ENCODE results near the gene PEX16. TPM values are rescaled to one million over a fixed set of nuclear protein-coding genes. Genes with fewer than 3 reads are reported as not detected.
A peak's percentile ranks its signal among the peaks of the same experiment; 100 is the strongest.
"Not testable (repeated sequence)": the region's sequence is repeated elsewhere in the genome, so short reads cannot be mapped to it uniquely, and the experiment has no call there.

Gene PEX16
- total RNA-seq, 2 donors from 2014 or later: 55.3 to 62.8 TPM

- Mint-ChIP-seq H3K36me3 (no peaks in the 10 kb centered on the region), H3K4me1 (ENCODE audit: low read depth in 2 of 2) (peaks cover 5 to 12% of the 10 kb centered on the region in 2 donors), H3K4me3 (no peak overlapping the region), H3K27me3 (peaks cover 0 to 7% of the 10 kb centered on the region in 2 donors), H3K9me3 (no peaks in the 10 kb centered on the region), H3K27ac (no peak overlapping the region)
- ATAC-seq (no peak), DNase-seq (ENCODE audit: low spot score) (no peak)
Measured at GRCh38 chr11:45902452-45903380, 15.0 kb downstream of the PEX16 start.

GRCh38 chr11:45901626-45902025 lies 16.1 kb downstream of the PEX16 start:
- DNase-seq (ENCODE audit: low spot score) (no peak), ATAC-seq (no peak)
- Mint-ChIP-seq H3K4me3 (no peak overlapping the region), H3K27me3 (peaks cover 0 to 7% of the 10 kb centered on the region in 2 donors), H3K9me3 (no peaks in the 10 kb centered on the region), H3K27ac (no peak overlapping the region), H3K36me3 (no peaks in the 10 kb centered on the region), H3K4me1 (ENCODE audit: low read depth in 2 of 2) (peaks cover 5 to 9% of the 10 kb centered on the region in 2 donors)

GRCh38 chr11:45900916-45901617 lies 16.6 kb downstream of the PEX16 start:
- peaks cover 0 to 7% of the 10 kb centered on the region in 2 donors for H3K27me3 Mint-ChIP-seq
- no peak for ATAC-seq
- no peaks in the 10 kb centered on the region for H3K36me3 Mint-ChIP-seq
- H3K27ac Mint-ChIP-seq: no peak overlapping the region
- H3K9me3 Mint-ChIP-seq: no peaks in the 10 kb centered on the region
- DNase-seq (ENCODE audit: low spot score): no peak
- peak overlapping the region; percentile 65 for H3K4me3 Mint-ChIP-seq
- peaks cover 0 to 4% of the 10 kb centered on the region in 2 donors for H3K4me1 Mint-ChIP-seq (ENCODE audit: low read depth in 2 of 2)

GRCh38 chr11:45900175-45900800 lies 17.4 kb downstream of the PEX16 start:
- H3K27ac Mint-ChIP-seq; ATAC-seq; H3K27me3 Mint-ChIP-seq; H3K4me1 Mint-ChIP-seq (ENCODE audit: low read depth in 2 of 2); H3K36me3 Mint-ChIP-seq; H3K9me3 Mint-ChIP-seq; DNase-seq (ENCODE audit: low spot score): not testable (repeated sequence)
- H3K4me3 Mint-ChIP-seq: peak overlapping the region; percentile 65

GRCh38 chr11:45899448-45900174 lies 18.1 kb downstream of the PEX16 start:
- peak; percentile 81 to 88 for ATAC-seq
- peak; percentile 78 for DNase-seq (ENCODE audit: low spot score)
- H3K36me3 Mint-ChIP-seq: no peaks in the 10 kb centered on the region
- H3K27ac Mint-ChIP-seq: no peak overlapping the region
- H3K27me3 Mint-ChIP-seq: peaks cover 0 to 11% of the 10 kb centered on the region in 2 donors
- H3K4me3 Mint-ChIP-seq: peak overlapping the region; percentile 53
- peaks cover 0 to 4% of the 10 kb centered on the region in 2 donors for H3K4me1 Mint-ChIP-seq (ENCODE audit: low read depth in 2 of 2)
- no peaks in the 10 kb centered on the region for H3K9me3 Mint-ChIP-seq

- peak overlapping the region; percentile 53 for H3K4me3 Mint-ChIP-seq
- H3K36me3 Mint-ChIP-seq: no peaks in the 10 kb centered on the region
- H3K27me3 Mint-ChIP-seq: peaks cover 0 to 13% of the 10 kb centered on the region in 2 donors
- DNase-seq (ENCODE audit: low spot score): no peak
- H3K27ac Mint-ChIP-seq: no peak overlapping the region
- no peak for ATAC-seq
- H3K9me3 Mint-ChIP-seq: no peaks in the 10 kb centered on the region
- peaks cover 0 to 4% of the 10 kb centered on the region in 2 donors for H3K4me1 Mint-ChIP-seq (ENCODE audit: low read depth in 2 of 2)
Measured at GRCh38 chr11:45899086-45899447, 18.6 kb downstream of the PEX16 start.

GRCh38 chr11:45897556-45897955 lies 20.1 kb downstream of the PEX16 start:
- Mint-ChIP-seq H3K36me3 (no peaks in the 10 kb centered on the region), H3K9me3 (no peaks in the 10 kb centered on the region), H3K4me1 (ENCODE audit: low read depth in 2 of 2) (peaks cover 0 to 4% of the 10 kb centered on the region in 2 donors), H3K27me3 (peaks cover 0 to 13% of the 10 kb centered on the region in 2 donors), H3K27ac (no peak overlapping the region), H3K4me3 (no peak overlapping the region)
- ATAC-seq (no peak), DNase-seq (ENCODE audit: low spot score) (no peak)

GRCh38 chr11:45896422-45896984 lies 21.2 kb downstream of the PEX16 start:
- Mint-ChIP-seq H3K4me3 (no peak overlapping the region), H3K36me3 (no peaks in the 10 kb centered on the region), H3K9me3 (no peaks in the 10 kb centered on the region), H3K4me1 (ENCODE audit: low read depth in 2 of 2) (peaks cover 0 to 4% of the 10 kb centered on the region in 2 donors), H3K27ac (no peak overlapping the region), H3K27me3 (peaks cover 0 to 13% of the 10 kb centered on the region in 2 donors)
- DNase-seq (ENCODE audit: low spot score) (no peak), ATAC-seq (no peak)

- no peaks in the 10 kb centered on the region for H3K9me3 Mint-ChIP-seq
- DNase-seq (ENCODE audit: low spot score): no peak
- no peak overlapping the region for H3K27ac Mint-ChIP-seq
- no peak overlapping the region for H3K4me3 Mint-ChIP-seq
- ATAC-seq: no peak
- H3K36me3 Mint-ChIP-seq: no peaks in the 10 kb centered on the region
- peaks cover 0 to 3% of the 10 kb centered on the region in 2 donors for H3K4me1 Mint-ChIP-seq (ENCODE audit: low read depth in 2 of 2)
- peaks cover 0 to 13% of the 10 kb centered on the region in 2 donors for H3K27me3 Mint-ChIP-seq
Measured at GRCh38 chr11:45895553-45896259, 22.0 kb downstream of the PEX16 start.

- no peak for ATAC-seq
- no peaks in the 10 kb centered on the region for H3K4me1 Mint-ChIP-seq (ENCODE audit: low read depth in 2 of 2)
- no peak for DNase-seq (ENCODE audit: low spot score)
- H3K4me3 Mint-ChIP-seq: no peak overlapping the region
- no peaks in the 10 kb centered on the region for H3K9me3 Mint-ChIP-seq
- peaks cover 0 to 9% of the 10 kb centered on the region in 2 donors for H3K27me3 Mint-ChIP-seq
- no peak overlapping the region for H3K27ac Mint-ChIP-seq
- no peaks in the 10 kb centered on the region for H3K36me3 Mint-ChIP-seq
Measured at GRCh38 chr11:45894555-45895247, 23.0 kb downstream of the PEX16 start.

GRCh38 chr11:45892856-45893255 lies 24.8 kb downstream of the PEX16 start:
- no peak for ATAC-seq
- peaks cover 0 to 7% of the 10 kb centered on the region in 2 donors for H3K27me3 Mint-ChIP-seq
- H3K36me3 Mint-ChIP-seq: no peaks in the 10 kb centered on the region
- no peak for DNase-seq (ENCODE audit: low spot score)
- H3K4me1 Mint-ChIP-seq (ENCODE audit: low read depth in 2 of 2): no peaks in the 10 kb centered on the region
- no peak overlapping the region for H3K4me3 Mint-ChIP-seq
- no peak overlapping the region for H3K27ac Mint-ChIP-seq
- H3K9me3 Mint-ChIP-seq: no peaks in the 10 kb centered on the region

GRCh38 chr11:45890886-45891550 lies 26.7 kb downstream of the PEX16 start:
- H3K27me3 Mint-ChIP-seq: peaks cover 0 to 7% of the 10 kb centered on the region in 2 donors
- no peak for DNase-seq (ENCODE audit: low spot score)
- no peak overlapping the region for H3K4me3 Mint-ChIP-seq
- H3K4me1 Mint-ChIP-seq (ENCODE audit: low read depth in 2 of 2): no peaks in the 10 kb centered on the region
- no peak for ATAC-seq
- no peaks in the 10 kb centered on the region for H3K36me3 Mint-ChIP-seq
- H3K27ac Mint-ChIP-seq: no peak overlapping the region
- no peaks in the 10 kb centered on the region for H3K9me3 Mint-ChIP-seq
